ACHN (cell line): ENCODE measurements around the gene AGAP2.

Experiments
- DNase-seq: peaks from one replicate; pipeline ENCODE4 v3.0.0-alpha.2; 2015
- in situ Hi-C: cut with HindIII; loops from 2 replicates; pipeline ENCODE4 v1.10.0; 2017; ENCODE audit warnings: low sequenced_read_pairs, low pct_ligation_motif_present, low pct_unique_long_range_greater_than_20kb

AGAP2 gene

GRCh38 chr12:57756406-57757341 is 18.1 kb upstream of the AGAP2 start:
- DNase-seq, result peak; percentile 36
- in situ Hi-C loops, result no loop called here

GRCh38 chr12:57755454-57756372 is 17.2 kb upstream of the AGAP2 start:
- in situ Hi-C loops, result no loop called here
- DNase-seq, result no peak

- in situ Hi-C loops, result no loop called here
- DNase-seq, result no peak
Measured at GRCh38 chr12:57755194-57755453, 16.6 kb upstream of the AGAP2 start.

GRCh38 chr12:57754411-57755193 is 16.1 kb upstream of the AGAP2 start, which contains the start of gene MARCHF9:
Gene MARCHF9 (plus strand): TSS chr12:57755103. CDS start chr12:57755529, 426 bp downstream.
- DNase-seq, result peak; percentile 86
- in situ Hi-C loops, result no loop called here

GRCh38 chr12:57753756-57754337 is 15.3 kb upstream of the AGAP2 start:
- in situ Hi-C loops, result no loop called here
- DNase-seq, result no peak

- in situ Hi-C loops, result no loop called here
- no peak for DNase-seq
Measured at GRCh38 chr12:57752668-57753000, 14.1 kb upstream of the AGAP2 start.

GRCh38 chr12:57751788-57752667 is 13.5 kb upstream of the AGAP2 start, which contains the start of gene CDK4:
Gene CDK4 (minus strand): TSS chr12:57752310. CDS start chr12:57751717, 593 bp downstream.
- peak; percentile 100 for DNase-seq
- in situ Hi-C loops, result no loop called here

GRCh38 chr12:57751432-57751787 is 12.9 kb upstream of the AGAP2 start:
- no peak for DNase-seq
- in situ Hi-C loops, result no loop called here

GRCh38 chr12:57750561-57751431 is 12.3 kb upstream of the AGAP2 start:
- in situ Hi-C loops, result no loop called here
- DNase-seq, result no peak

- in situ Hi-C loops, result no loop called here
Measured at GRCh38 chr12:57749061-57749460, 10.5 kb upstream of the AGAP2 start.

GRCh38 chr12:57746025-57746424 is 7.5 kb upstream of the AGAP2 start:
- in situ Hi-C loops, result no loop called here
- DNase-seq, result no peak

More at GRCh38 chr12:57749061-57749460, 10.5 kb upstream of the AGAP2 start:
- DNase-seq, result no peak

GRCh38 chr12:57745485-57745881 is 6.9 kb upstream of the AGAP2 start:
- DNase-seq, result peak; percentile 37
- in situ Hi-C loops, result no loop called here

GRCh38 chr12:57744777-57745484 is 6.4 kb upstream of the AGAP2 start, which contains the start of gene TSPAN31:
Gene TSPAN31 (plus strand): TSS chr12:57745039. CDS start chr12:57745155, 116 bp downstream.
- in situ Hi-C loops, result no loop called here
- DNase-seq, result peak; percentile 100

GRCh38 chr12:57744194-57744776 is 5.7 kb upstream of the AGAP2 start:
- in situ Hi-C loops, result no loop called here
- DNase-seq, result peak; percentile 90

GRCh38 chr12:57743769-57744168 is 5.2 kb upstream of the AGAP2 start:
- DNase-seq, result no peak
- in situ Hi-C loops, result no loop called here
